ENCODE results near the gene BRMS1L. TPM values are rescaled to one million over a fixed set of nuclear protein-coding genes. Genes with fewer than 3 reads are reported as not detected.

BRMS1L gene, protein sequence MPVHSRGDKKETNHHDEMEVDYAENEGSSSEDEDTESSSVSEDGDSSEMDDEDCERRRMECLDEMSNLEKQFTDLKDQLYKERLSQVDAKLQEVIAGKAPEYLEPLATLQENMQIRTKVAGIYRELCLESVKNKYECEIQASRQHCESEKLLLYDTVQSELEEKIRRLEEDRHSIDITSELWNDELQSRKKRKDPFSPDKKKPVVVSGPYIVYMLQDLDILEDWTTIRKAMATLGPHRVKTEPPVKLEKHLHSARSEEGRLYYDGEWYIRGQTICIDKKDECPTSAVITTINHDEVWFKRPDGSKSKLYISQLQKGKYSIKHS
- 31.1 TPM for total RNA-seq

DNA sequence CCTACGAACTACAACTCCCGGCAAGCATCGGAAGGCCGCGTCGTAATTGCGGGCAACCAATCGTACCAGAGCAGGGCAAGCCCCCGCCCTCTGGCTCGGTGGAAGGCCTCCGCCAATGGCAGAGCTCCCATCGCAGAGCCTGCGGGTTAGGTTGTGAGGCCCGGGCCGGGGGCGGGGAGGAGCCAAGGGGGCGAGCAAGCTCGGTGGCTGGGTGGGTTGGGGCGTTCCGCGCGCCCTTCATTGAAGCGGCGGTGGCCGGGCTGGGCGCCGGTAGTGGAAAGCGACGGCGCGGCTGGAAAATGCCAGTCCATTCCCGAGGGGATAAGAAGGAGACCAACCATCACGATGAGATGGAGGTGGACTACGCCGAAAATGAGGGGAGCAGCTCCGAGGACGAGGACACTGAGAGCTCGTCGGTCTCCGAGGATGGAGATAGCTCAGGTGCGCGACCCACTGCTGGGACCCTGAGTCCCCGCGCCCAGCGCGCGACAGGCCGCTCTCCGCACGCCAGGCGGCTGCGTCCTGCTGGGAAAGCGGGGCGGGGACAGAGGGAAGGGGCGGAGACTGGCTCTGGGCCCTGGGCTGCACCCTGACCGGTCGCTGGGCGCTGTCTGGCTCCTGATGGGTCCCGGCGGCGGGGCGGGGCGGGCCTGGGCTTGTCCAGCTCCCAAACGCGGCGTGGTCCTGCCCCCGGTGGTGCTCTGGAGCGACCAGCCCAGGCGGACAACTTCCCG is at the start of gene BRMS1L:
Gene BRMS1L, plus strand, starts transcription at position 121 of the 734 bp plus-strand sequence. Its CDS starts 179 bp downstream, at position 300.

DNA sequence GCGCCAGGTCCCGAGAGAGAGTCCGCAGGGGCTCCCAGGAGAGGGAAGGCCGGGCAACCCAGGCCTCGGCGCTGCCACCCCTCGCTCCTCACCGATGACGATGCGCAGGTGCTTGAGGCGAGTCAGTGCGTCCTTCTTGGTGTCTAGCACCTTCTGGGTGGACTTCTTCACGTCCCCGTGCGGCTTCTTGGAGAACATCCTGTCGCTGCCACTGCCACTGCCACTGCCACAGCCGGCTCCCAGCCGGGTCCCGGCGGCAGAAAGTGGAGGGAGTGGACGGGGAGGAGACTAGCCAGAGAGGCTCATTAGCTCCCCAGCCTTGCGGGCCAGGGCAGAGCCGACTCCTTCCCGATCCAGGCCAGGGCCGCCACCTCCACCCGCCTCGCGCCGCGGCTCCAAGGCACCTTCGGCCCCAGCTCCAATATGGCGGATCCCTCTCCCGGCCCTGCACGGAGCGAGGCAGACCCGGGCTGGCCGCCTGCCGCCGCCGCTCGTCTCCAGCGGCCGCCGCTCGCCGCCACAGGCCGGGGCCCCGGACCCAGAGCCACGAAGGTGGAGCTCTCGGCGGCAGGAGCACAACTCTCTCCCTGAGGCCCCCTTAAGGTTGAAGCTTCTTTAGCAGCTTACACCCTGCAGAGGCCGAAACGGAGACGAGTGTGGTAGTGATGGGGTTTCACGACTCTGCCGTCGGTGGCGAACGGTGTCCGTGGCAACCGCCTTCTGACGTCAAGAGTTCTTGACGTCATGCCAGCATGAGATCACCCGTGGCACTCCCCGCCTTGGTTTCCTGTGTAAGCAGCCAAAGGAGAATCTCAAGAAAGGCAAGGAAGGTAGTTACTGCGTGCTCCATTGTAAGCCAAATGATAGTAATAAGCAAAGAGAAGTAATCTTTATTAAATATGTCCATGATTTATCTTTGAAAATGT is 17.2 kb upstream of the BRMS1L start, which contains the start of gene RALGAPA1:
Gene RALGAPA1, minus strand, starts transcription at position 658 of the 926 bp plus-strand sequence. Its CDS starts 460 bp downstream, at position 198.

Other genes starting within 250 kb of the BRMS1L start
- gene RALGAPA1, start 17.0 kb upstream of the BRMS1L start, total RNA-seq, result 158 TPM